GM06990 (cell line): ENCODE data around the gene H6PD.

Experiments used
- DNase-seq: peaks from one replicate; pipeline ENCODE4 v3.0.0-alpha.2; 2011; ENCODE audit not compliant: insufficient read length; ENCODE audit errors: extremely low read depth
- H3K27me3 ChIP-seq: replicated peaks from 2 replicates; pipeline ENCODE4 v1.6.0; 2011; ENCODE audit warnings: low read length; ENCODE audit not compliant: control insufficient read depth, insufficient read depth
- H3K36me3 ChIP-seq: 2 replicates; pipeline ENCODE4 v1.5.1; 2011; ENCODE audit warnings: low read length; ENCODE audit not compliant: control insufficient read depth, insufficient read depth
- H3K4me3 ChIP-seq: replicated peaks from 2 replicates; pipeline ENCODE4 v1.5.1; 2011; ENCODE audit warnings: low read depth, mild to moderate bottlenecking, control low read depth, low read length
- CTCF ChIP-seq: IDR thresholded peaks from 2 replicates; pipeline ENCODE4 v1.5.1; 2011; ENCODE audit warnings: low read length, control low read depth, mild to moderate bottlenecking, inconsistent platforms; ENCODE audit not compliant: insufficient read depth, poor library complexity, severe bottlenecking

The H6PD gene

GRCh38 chr1:9306006-9306405 lies 71.4 kb downstream of the H6PD start:
- H3K27me3 ChIP-seq: no peaks in the 10 kb centered on the region; the same call in 1 of the 2 replicates
- no peaks in the 10 kb centered on the region for H3K36me3 ChIP-seq
- no peak for DNase-seq
- no peak overlapping the region for H3K4me3 ChIP-seq
- no peak for TF ChIP-seq CTCF

- Histone ChIP-seq H3K36me3 (no peaks in the 10 kb centered on the region), H3K27me3 (no peaks in the 10 kb centered on the region; the same call in 1 of the 2 replicates), H3K4me3 (no peak overlapping the region)
- no peak for DNase-seq
- TF ChIP-seq CTCF: no peak
Observed at GRCh38 chr1:9307303-9307702, 72.7 kb downstream of the H6PD start.

- DNase-seq: no peak
- Histone ChIP-seq H3K36me3 (no peaks in the 10 kb centered on the region), H3K4me3 (no peak overlapping the region), H3K27me3 (no peaks in the 10 kb centered on the region; the same call in 1 of the 2 replicates)
- TF ChIP-seq CTCF: no peak
Observed at GRCh38 chr1:9308236-9308785, 73.7 kb downstream of the H6PD start.

- no peak for TF ChIP-seq CTCF
- no peaks in the 10 kb centered on the region; the same call in 1 of the 2 replicates for H3K27me3 ChIP-seq
Observed at GRCh38 chr1:9309080-9309479, 74.5 kb downstream of the H6PD start.

GRCh38 chr1:9309991-9310390 lies 75.4 kb downstream of the H6PD start:
- no peak overlapping the region for H3K4me3 ChIP-seq
- TF ChIP-seq CTCF: no peak
- no peaks in the 10 kb centered on the region; the same call in 1 of the 2 replicates for H3K27me3 ChIP-seq
- H3K36me3 ChIP-seq: no peaks in the 10 kb centered on the region
- DNase-seq: no peak

More at GRCh38 chr1:9309080-9309479, 74.5 kb downstream of the H6PD start:
- DNase-seq: no peak
- Histone ChIP-seq H3K4me3 (no peak overlapping the region), H3K36me3 (no peaks in the 10 kb centered on the region)

GRCh38 chr1:9311029-9311428 lies 76.5 kb downstream of the H6PD start:
- Histone ChIP-seq H3K27me3 (no peaks in the 10 kb centered on the region; the same call in 1 of the 2 replicates), H3K36me3 (no peaks in the 10 kb centered on the region), H3K4me3 (no peak overlapping the region)
- DNase-seq: no peak
- TF ChIP-seq CTCF: no peak
